BE2C (cell line): ENCODE data around the gene QRICH1.

Experiments used
- DNase-seq: peaks from one replicate; pipeline ENCODE4 v3.0.0-alpha.2; 2020
- H3K27me3 ChIP-seq: fragments of 250-450 bp; sonication (Bioruptor Pico); 2 replicates; pipeline ENCODE4 v1.5.1; 2020; ENCODE audit warnings: mild to moderate bottlenecking
- H3K36me3 ChIP-seq: fragments of 250-450 bp; sonication (Bioruptor Pico); 2 replicates; pipeline ENCODE4 v1.5.1; 2020; ENCODE audit warnings: mild to moderate bottlenecking
- H3K4me1 ChIP-seq: fragments of 250-450 bp; sonication (Bioruptor Pico); 2 replicates; pipeline ENCODE4 v1.5.1; 2020
- H3K4me3 ChIP-seq: 2 replicates; pipeline ENCODE4 v1.5.1; 2011; ENCODE audit warnings: low read depth, low read length
- H3K9me3 ChIP-seq: fragments of 250-450 bp; sonication (Bioruptor Pico); 2 replicates; pipeline ENCODE4 v1.5.1; 2020
- CTCF ChIP-seq: IDR thresholded peaks from 2 replicates; pipeline ENCODE4 v1.5.1; 2012; ENCODE audit warnings: mild to moderate bottlenecking, low read depth, low read length

Gene QRICH1

GRCh38 chr3:49018707-49019006, 75.2 kb downstream of the QRICH1 start:
- no peaks in the 10 kb centered on the region for H3K27me3 ChIP-seq
- TF ChIP-seq CTCF = no peak
- H3K9me3 ChIP-seq = no peaks in the 10 kb centered on the region
- H3K36me3 ChIP-seq = peaks cover 20% of the 10 kb centered on the region
- H3K4me3 ChIP-seq = peak overlapping the region; percentile 70
- no peaks in the 10 kb centered on the region for H3K4me1 ChIP-seq
- DNase-seq = no peak

DNA sequence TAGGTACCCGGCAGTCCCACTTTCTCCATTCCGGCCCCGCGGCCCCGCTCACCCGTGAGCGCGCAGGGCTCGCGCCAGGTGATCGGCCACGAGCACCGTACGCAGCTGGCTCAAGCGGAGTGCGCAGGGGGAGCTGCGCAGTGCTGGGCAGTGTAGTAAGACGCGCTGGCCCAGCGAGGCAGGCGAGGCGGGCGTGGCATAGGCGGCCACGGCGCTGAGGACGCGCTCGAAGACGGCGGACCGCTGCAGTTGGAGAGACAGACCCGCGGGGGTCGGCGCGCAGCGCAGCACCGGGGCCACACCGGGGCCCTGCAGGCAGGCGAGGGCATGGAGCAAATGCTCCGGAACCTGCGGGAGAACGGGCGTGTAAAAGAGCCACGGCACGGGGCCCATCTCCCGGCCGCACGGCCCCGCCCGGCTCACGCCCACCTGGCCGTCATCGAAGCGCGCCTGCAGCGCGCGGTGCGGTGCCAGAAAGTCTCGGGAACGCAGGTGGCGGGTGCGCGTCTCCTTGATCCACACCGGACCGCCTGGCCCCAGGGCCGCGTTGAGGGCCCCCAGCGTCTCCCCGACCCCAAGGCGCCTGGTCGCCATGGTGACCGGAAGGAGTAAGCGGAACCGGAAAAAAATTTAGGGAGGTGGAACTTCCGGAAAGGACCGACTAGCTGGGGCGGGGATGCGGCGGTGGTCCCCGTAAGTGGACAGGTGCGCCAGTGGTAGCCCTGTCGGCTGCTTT, 75.7 kb downstream of the QRICH1 start, which contains the start of gene DALRD3:
Gene DALRD3 (minus strand): TSS at position 610 of the 736 bp plus-strand sequence. CDS start 16 bp downstream, at position 594.
- no peaks in the 10 kb centered on the region for H3K27me3 ChIP-seq
- H3K4me1 ChIP-seq = no peaks in the 10 kb centered on the region
- DNase-seq = peak; percentile 50
- no peaks in the 10 kb centered on the region for H3K9me3 ChIP-seq
- peak within 1 kb of the TSS; percentile 70 for H3K4me3 ChIP-seq
- peaks cover 24% of the 10 kb centered on the region for H3K36me3 ChIP-seq
- no peak for TF ChIP-seq CTCF

- TF ChIP-seq CTCF = no peak
- Histone ChIP-seq H3K4me1 (no peaks in the 10 kb centered on the region), H3K36me3 (peaks cover 23% of the 10 kb centered on the region), H3K27me3 (no peaks in the 10 kb centered on the region), H3K9me3 (no peaks in the 10 kb centered on the region), H3K4me3 (peak overlapping the region; percentile 70)
- no peak for DNase-seq
Measured at GRCh38 chr3:49017229-49017970, 76.5 kb downstream of the QRICH1 start.

GRCh38 chr3:49016414-49017228, 77.2 kb downstream of the QRICH1 start:
- Histone ChIP-seq H3K36me3 (peaks cover 31% of the 10 kb centered on the region), H3K4me1 (no peaks in the 10 kb centered on the region), H3K27me3 (no peaks in the 10 kb centered on the region), H3K4me3 (no peak overlapping the region), H3K9me3 (no peaks in the 10 kb centered on the region)
- TF ChIP-seq CTCF = no peak
- no peak for DNase-seq

GRCh38 chr3:49015765-49016164, 78.1 kb downstream of the QRICH1 start:
- Histone ChIP-seq H3K4me1 (no peaks in the 10 kb centered on the region), H3K4me3 (no peak overlapping the region), H3K27me3 (no peaks in the 10 kb centered on the region), H3K36me3 (peaks cover 31% of the 10 kb centered on the region), H3K9me3 (no peaks in the 10 kb centered on the region)
- no peak for DNase-seq
- TF ChIP-seq CTCF = no peak
